MM.1S (cell line): ENCODE measurements around the gene GRAMD2A.

Experiments used
- EZH2 ChIP-seq: fragments of 300-600 bp; sonication (generic); optimal IDR thresholded peaks from 2 replicates; pipeline ENCODE3; 2017; ENCODE audit warnings: low read depth, mild to moderate bottlenecking, antibody characterized with exemption, low read length, mixed read lengths
- TF ChIP-seq, protein P1 (sequence below): fragments of 300-600 bp; sonication (generic); IDR thresholded peaks from 2 replicates; pipeline ENCODE4 v1.5.1; 2016; ENCODE audit warnings: antibody characterized with exemption, low read length, mixed read lengths

GRCh38 chr15:72236381-72237003 is 38.9 kb upstream of the GRAMD2A start:
- TF ChIP-seq, protein P1, sequence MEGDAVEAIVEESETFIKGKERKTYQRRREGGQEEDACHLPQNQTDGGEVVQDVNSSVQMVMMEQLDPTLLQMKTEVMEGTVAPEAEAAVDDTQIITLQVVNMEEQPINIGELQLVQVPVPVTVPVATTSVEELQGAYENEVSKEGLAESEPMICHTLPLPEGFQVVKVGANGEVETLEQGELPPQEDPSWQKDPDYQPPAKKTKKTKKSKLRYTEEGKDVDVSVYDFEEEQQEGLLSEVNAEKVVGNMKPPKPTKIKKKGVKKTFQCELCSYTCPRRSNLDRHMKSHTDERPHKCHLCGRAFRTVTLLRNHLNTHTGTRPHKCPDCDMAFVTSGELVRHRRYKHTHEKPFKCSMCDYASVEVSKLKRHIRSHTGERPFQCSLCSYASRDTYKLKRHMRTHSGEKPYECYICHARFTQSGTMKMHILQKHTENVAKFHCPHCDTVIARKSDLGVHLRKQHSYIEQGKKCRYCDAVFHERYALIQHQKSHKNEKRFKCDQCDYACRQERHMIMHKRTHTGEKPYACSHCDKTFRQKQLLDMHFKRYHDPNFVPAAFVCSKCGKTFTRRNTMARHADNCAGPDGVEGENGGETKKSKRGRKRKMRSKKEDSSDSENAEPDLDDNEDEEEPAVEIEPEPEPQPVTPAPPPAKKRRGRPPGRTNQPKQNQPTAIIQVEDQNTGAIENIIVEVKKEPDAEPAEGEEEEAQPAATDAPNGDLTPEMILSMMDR = no peak
- TF ChIP-seq EZH2 = no peak
